CD4-positive, alpha-beta T cell (primary cell): Measurements from ENCODE around the gene FARSB. TPM values are rescaled to one million over a fixed set of nuclear protein-coding genes. Genes with fewer than 3 reads are reported as not detected.

Experiments
- ATAC-seq: fragments of 200-7000 bp; cut with Tn5 transposase; one replicate; pipeline ENCODE4 v1.10.0; 2022; ENCODE audit warnings: mild to moderate bottlenecking; ENCODE audit not compliant: poor library complexity
- CTCF ChIA-PET: fragments of 350-600 bp; sonication (Branson Sonifier 250); formaldehyde crosslinking; loops from one replicate; lab custom pipeline; 2021; ENCODE audit warnings: antibody characterized with exemption, inconsistent platforms; lab: Charles Lee
- POLR2A ChIA-PET: fragments of 350-600 bp; sonication (Branson Sonifier 250); formaldehyde crosslinking; loops from one replicate; lab custom pipeline; 2021; ENCODE audit warnings: antibody characterized with exemption, inconsistent platforms; lab: Charles Lee
- DNase-seq, 14 experiments: peaks; one replicate each; pipeline ENCODE4 v3.0.0-alpha.2; 2013 to 2020; ENCODE audit warnings: mixed read lengths in 2 of 14
- H3K27ac ChIP-seq, 2 donors: one replicate each; pipeline versions ENCODE4 v1.5.1 to v1.7.0; 2013; ENCODE audit warnings: low read length in 2 of 2, low read depth in 1 of 2, mild to moderate bottlenecking in 1 of 2
- H3K27me3 ChIP-seq, 2 experiments: 1 replicate in 1 of 2; 2 replicates in 1 of 2; pipeline versions ENCODE4 v1.6.1 to v1.7.0; 2013; ENCODE audit warnings: low read length in 2 of 2, control low read depth in 1 of 2, mild to moderate bottlenecking in 1 of 2, moderate library complexity in 1 of 2; ENCODE audit not compliant: insufficient read depth in 2 of 2, control insufficient read depth in 1 of 2
- H3K36me3 ChIP-seq: one replicate; pipeline ENCODE4 v1.6.1; 2013; ENCODE audit warnings: low read length, control low read depth; ENCODE audit not compliant: insufficient read depth
- H3K4me1 ChIP-seq: one replicate; pipeline ENCODE4 v1.6.1; 2013; ENCODE audit warnings: low read length, control low read depth; ENCODE audit not compliant: insufficient read depth
- H3K4me3 ChIP-seq: one replicate; pipeline ENCODE4 v1.5.1; 2013; ENCODE audit warnings: mild to moderate bottlenecking, low read length, moderate library complexity
- H3K9me3 ChIP-seq, 2 experiments: 1 replicate in 1 of 2; 2 replicates in 1 of 2; pipeline versions ENCODE4 v1.6.1 to v1.7.0; 2013; ENCODE audit warnings: low read length in 2 of 2, mild to moderate bottlenecking in 2 of 2, control low read depth in 1 of 2, moderate library complexity in 1 of 2; ENCODE audit not compliant: control insufficient read depth in 1 of 2, insufficient read depth in 1 of 2
- H3K27ac Mint-ChIP-seq: one replicate; pipeline ENCODE4 v1.8.0; 2020; ENCODE audit warnings: mixed read lengths
- H3K27me3 Mint-ChIP-seq: one replicate; pipeline ENCODE4 v1.8.0; 2021; ENCODE audit warnings: mixed read lengths
- H3K36me3 Mint-ChIP-seq: one replicate; pipeline ENCODE4 v1.8.0; 2021; ENCODE audit warnings: low read depth, mixed read lengths
- H3K4me1 Mint-ChIP-seq: one replicate; pipeline ENCODE4 v1.8.0; 2021; ENCODE audit warnings: low read depth, mixed read lengths
- H3K4me3 Mint-ChIP-seq: one replicate; pipeline ENCODE4 v1.8.0; 2020; ENCODE audit warnings: mild to moderate bottlenecking, mixed read lengths
- H3K9me3 Mint-ChIP-seq: one replicate; pipeline ENCODE4 v1.8.0; 2020; ENCODE audit warnings: mixed read lengths
- intact Hi-C, 2 experiments: fragments of 100-400 bp; cut with DNase I in 1 of 2; cut with micrococcal nuclease in 1 of 2; formaldehyde crosslinking; loops; one replicate each; pipeline versions ENCODE4 v1.15.1 to v1.9.0; 2023 to 2025; cut with DNase I, micrococcal nuclease
- total RNA-seq, 174 experiments: library from RNA in 2 of 174; stranded (reverse) in 2 of 174; gene quantifications; one replicate each; pipeline ENCODE4 v1.2.3 and lab custom pipeline; 2021 to 2026
- TF ChIP-seq, protein P1 (sequence below): fragments of 200-600 bp; IDR thresholded peaks from one replicate; pipeline ENCODE4 v1.8.0; 2022; ENCODE audit warnings: antibody characterized with exemption, mild to moderate bottlenecking

FARSB gene
- total RNA-seq, 2 experiments from 2014 or later: 7.8 to 8.7 TPM

DNA sequence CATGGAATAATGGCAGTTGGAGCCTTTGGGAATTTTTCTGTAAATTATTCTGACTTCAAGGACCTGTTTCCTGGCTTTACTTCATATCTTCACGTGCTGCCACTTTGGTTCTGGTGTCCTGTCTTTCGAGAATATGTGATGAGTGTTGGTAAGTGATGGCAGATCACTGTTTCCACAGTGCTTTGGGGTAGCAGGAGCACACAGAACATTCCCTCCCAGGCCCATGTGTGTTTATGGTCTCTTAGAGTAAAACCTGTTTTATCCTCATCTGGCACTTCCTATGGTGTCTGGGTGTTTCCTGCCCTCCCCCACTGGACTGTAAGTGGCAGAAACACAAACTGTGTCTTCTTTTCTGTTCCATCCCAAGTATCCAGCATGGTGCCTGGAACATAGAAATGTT lies 33.4 kb upstream of the FARSB start:
- POLR2A ChIA-PET: no interaction called here
- TF ChIP-seq, protein P1, sequence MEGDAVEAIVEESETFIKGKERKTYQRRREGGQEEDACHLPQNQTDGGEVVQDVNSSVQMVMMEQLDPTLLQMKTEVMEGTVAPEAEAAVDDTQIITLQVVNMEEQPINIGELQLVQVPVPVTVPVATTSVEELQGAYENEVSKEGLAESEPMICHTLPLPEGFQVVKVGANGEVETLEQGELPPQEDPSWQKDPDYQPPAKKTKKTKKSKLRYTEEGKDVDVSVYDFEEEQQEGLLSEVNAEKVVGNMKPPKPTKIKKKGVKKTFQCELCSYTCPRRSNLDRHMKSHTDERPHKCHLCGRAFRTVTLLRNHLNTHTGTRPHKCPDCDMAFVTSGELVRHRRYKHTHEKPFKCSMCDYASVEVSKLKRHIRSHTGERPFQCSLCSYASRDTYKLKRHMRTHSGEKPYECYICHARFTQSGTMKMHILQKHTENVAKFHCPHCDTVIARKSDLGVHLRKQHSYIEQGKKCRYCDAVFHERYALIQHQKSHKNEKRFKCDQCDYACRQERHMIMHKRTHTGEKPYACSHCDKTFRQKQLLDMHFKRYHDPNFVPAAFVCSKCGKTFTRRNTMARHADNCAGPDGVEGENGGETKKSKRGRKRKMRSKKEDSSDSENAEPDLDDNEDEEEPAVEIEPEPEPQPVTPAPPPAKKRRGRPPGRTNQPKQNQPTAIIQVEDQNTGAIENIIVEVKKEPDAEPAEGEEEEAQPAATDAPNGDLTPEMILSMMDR: no peak
- Histone ChIP-seq H3K4me1 (peaks cover 8% of the 10 kb centered on the region), H3K36me3 (no peaks in the 10 kb centered on the region), H3K27me3 (no peaks in the 10 kb centered on the region), H3K4me3 (no peak overlapping the region), H3K27ac (no peak overlapping the region), H3K9me3 (no peaks in the 10 kb centered on the region)
- CTCF ChIA-PET: interaction anchor here (1.7 to 1.8 kb wide), 2 partner anchors 10 to 19 kb away, joined by 6 to 10 read pairs; partner anchors contain the start of gene MOGAT1
- Mint-ChIP-seq H3K27ac (no peak overlapping the region), H3K36me3 (no peaks in the 10 kb centered on the region), H3K9me3 (no peaks in the 10 kb centered on the region), H3K27me3 (peaks cover 26% of the 10 kb centered on the region), H3K4me3 (no peak overlapping the region), H3K4me1 (peaks cover 16% of the 10 kb centered on the region)
- intact Hi-C loops: no loop called here
- ATAC-seq (no peak), DNase-seq (no peak)

DNA sequence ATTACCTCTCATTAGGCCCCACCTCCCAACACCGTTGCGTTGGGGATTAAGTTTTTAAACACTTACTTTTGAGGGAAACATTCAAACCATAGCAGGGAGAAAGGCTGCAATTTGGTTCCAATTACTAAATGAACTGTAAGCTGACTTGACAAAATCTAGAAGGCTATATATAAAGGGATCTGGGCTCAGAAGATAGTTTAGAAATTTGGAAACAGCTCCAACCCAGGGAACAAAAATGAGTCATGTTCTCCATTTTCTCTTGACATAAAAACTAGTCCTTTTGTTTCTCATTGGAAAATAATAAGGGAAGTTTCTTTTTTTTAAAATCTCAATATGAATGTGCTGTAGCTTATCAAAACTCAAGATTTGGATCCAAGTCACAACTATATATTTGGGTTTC lies 33.0 kb upstream of the FARSB start:
- no peaks in the 10 kb centered on the region for H3K36me3 Mint-ChIP-seq
- ATAC-seq: no peak

DNA sequence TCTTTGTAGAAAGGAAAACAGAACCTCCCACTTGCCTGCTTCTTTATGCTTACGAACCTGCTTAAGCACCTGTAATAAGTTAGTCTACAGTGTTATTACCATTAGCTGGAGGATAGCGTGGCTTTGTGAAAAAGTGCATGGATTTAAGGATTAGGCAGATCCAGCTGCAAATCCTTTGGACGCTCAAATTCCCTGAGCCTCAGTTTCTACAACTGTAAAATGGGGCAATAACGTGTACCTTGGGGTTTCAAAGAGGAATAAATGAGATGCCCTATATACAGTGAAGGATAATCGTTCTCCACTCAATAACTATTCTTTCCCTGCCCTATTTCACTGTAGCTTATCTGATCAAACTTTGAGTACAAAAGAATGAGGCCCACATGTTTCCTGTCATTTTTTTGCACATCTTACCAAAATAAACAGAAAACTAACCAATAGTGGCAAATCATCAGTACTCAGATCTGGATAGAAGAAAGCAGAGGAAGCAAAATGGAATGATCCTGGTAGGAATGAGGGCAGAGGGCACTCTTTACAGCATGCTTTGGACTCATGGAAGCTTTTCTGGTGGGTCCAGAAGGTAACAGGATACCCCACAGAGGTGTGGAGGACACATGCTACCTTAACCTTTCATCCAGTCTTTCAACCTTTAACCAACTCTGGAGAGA lies 30.3 kb upstream of the FARSB start:
- ChIA-PET CTCF (no interaction called here), POLR2A (no interaction called here)
- intact Hi-C loops: no loop called here
- H3K4me1 ChIP-seq: peaks cover 8% of the 10 kb centered on the region
- no peaks in the 10 kb centered on the region for H3K9me3 ChIP-seq
- peaks cover 0 to 4% of the 10 kb centered on the region in 2 experiments for H3K27me3 ChIP-seq
- DNase-seq (no peak), ATAC-seq (no peak)
- H3K4me3 Mint-ChIP-seq: no peak overlapping the region
- H3K36me3 ChIP-seq: no peaks in the 10 kb centered on the region
- no peaks in the 10 kb centered on the region for H3K9me3 Mint-ChIP-seq
- no peak overlapping the region for H3K27ac Mint-ChIP-seq
- no peaks in the 10 kb centered on the region for H3K36me3 Mint-ChIP-seq
- peaks cover 31% of the 10 kb centered on the region for H3K27me3 Mint-ChIP-seq
- no peak overlapping the region for H3K27ac ChIP-seq
- H3K4me3 ChIP-seq: no peak overlapping the region
- TF ChIP-seq, protein P1: no peak
- peaks cover 16% of the 10 kb centered on the region for H3K4me1 Mint-ChIP-seq

More for the DNA sequence above, 33.0 kb upstream of the FARSB start:
- TF ChIP-seq, protein P1: no peak
- H3K36me3 ChIP-seq: no peaks in the 10 kb centered on the region
- H3K27ac ChIP-seq: no peak overlapping the region
- intact Hi-C loops: no loop called here
- Mint-ChIP-seq H3K27me3 (peaks cover 26% of the 10 kb centered on the region), H3K4me3 (no peak overlapping the region), H3K9me3 (no peaks in the 10 kb centered on the region), H3K27ac (no peak overlapping the region), H3K4me1 (peaks cover 16% of the 10 kb centered on the region)
- H3K4me1 ChIP-seq: peaks cover 8% of the 10 kb centered on the region
- H3K9me3 ChIP-seq: no peaks in the 10 kb centered on the region
- ChIA-PET POLR2A (no interaction called here), CTCF (no interaction called here)
- no peaks in the 10 kb centered on the region for H3K27me3 ChIP-seq
- no peak for DNase-seq
- H3K4me3 ChIP-seq: no peak overlapping the region
